Stomach (tissue), 4 donors: ENCODE data around the gene PCP4L1.
"Not testable (repeated sequence)": the region's sequence is repeated elsewhere in the genome, so short reads cannot be mapped to it uniquely, and the experiment has no call there.

ENCODE experiments used
- CTCF ChIP-seq, 7 experiments: fragments of 450-650 bp in 4 of 7; fragments of 200-600 bp in 3 of 7; sonication (generic) in 3 of 7; IDR thresholded peaks; one replicate each; pipeline ENCODE4 v1.5.1; 2016 to 2019; ENCODE audit warnings: antibody characterized with exemption in 7 of 7, control low read depth in 2 of 7, mild to moderate bottlenecking in 1 of 7
- POLR2A ChIP-seq, 4 donors: fragments of 450-650 bp; IDR thresholded peaks; one replicate each; pipeline ENCODE4 v1.6.1; 2016; ENCODE audit warnings: antibody characterized with exemption in 4 of 4, control low read depth in 2 of 4, mild to moderate bottlenecking in 1 of 4, moderate library complexity in 1 of 4
- POLR2AphosphoS5 ChIP-seq, 3 donors: sonication (generic); formaldehyde crosslinking; IDR thresholded peaks; one replicate each; pipeline ENCODE4 v1.6.1; 2016; ENCODE audit warnings: antibody characterized with exemption in 3 of 3

- not testable (repeated sequence) for TF ChIP-seq CTCF, POLR2A, POLR2AphosphoS5 (IDR thresholded peaks at IDR 0.05)
Measured at GRCh38 chr1:161315841-161316674, 57.5 kb downstream of the PCP4L1 start.
